Hematopoietic multipotent progenitor cell treated with erythropoietin and hydrocortisone succinate and interleukin-3 and kit ligand, for 17 days (in vitro differentiated cells): ENCODE measurements around the gene RIOX2.

ENCODE experiments used
- DNase-seq: peaks from one replicate; pipeline ENCODE4 v3.0.0-alpha.2; 2015; ENCODE audit warnings: low spot score

The RIOX2 gene

DNA sequence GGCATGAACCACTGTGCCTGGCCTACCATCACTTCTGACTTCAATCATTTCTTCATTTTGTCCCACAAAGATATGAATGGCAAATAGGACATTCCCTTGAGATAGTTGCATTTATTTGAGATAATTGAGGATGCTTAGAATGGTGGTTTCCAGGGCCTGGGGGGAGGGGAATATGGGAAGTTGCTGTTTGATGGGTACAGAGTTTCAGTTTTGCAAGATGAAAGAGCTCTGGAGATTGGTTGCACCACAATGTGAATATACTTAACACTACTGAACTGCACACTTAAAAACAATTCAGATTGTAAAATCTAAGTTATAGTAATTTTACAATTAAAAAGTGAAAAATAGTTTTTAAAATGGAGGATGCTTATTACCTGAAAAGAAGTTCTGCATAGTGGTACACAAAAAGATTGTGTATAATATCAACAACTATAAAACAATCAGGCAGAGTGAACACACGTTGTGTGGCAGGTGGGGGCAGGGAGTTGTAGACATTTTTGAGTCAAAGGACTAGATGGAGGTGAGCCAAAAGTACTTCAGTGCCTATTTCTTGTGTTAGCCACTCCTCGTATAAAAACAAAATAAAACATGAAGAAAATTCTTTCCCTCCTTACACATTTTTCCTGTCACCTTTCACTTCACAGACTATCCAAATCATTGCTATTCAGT lies 18.5 kb upstream of the RIOX2 start:
- DNase-seq, result no peak

DNA sequence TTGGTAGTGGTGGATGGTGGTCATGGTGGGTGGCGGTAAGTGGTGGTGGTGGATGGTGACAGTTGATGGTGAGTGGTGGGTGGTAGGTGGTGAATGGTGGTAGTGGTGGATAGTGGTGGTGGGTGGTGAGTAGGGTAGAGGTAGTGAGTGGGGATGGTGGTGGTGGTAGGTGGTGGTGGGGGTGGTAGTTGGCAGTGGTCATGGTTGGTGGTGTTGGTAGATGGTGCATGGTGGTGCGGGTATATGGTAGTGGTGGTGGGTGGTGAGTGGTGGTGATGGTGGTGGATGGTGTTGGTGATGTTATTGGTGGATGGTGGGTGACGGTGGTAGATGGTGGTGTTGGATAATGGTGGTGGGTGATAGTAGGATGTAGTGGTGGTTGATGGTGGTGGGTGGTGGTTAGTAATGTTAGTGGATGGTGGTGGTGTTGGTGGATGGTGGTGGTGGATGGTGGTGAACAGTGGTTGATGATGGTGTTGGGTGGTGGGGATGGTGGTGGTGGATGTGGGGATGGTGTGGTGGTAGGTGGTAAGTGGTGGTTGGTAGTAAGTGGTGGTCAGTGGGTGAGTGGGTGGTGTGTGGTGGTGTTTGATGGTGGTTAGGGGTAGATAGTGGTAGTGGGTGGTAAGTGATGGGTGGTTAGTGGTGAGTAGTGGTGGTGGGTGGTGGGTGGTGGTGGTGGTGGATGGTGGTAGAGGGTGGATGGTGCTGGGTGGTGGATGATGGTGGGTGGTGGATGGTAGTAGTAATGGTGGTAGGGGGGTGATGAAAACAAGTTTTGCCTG lies 16.7 kb upstream of the RIOX2 start:
- no peak for DNase-seq

DNA sequence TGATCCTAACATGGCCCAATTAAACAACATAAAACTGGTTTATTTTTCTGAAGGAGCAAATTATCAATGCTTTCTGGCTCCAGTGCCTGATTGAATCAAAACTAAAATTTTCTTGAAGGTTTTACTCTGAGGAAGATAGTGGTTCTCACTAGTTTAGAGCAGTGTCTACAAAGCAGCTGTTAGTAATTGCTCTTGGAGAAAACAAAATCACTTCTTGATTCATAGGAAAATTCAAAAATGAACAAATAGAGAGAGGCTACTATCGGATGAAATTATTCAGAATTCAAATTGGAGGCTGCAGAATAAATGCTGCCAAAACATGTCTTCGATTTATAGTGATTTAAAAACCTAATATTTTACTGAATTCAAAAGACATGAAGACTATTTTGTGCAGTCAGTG lies 15.1 kb upstream of the RIOX2 start:
- DNase-seq, result no peak

DNA sequence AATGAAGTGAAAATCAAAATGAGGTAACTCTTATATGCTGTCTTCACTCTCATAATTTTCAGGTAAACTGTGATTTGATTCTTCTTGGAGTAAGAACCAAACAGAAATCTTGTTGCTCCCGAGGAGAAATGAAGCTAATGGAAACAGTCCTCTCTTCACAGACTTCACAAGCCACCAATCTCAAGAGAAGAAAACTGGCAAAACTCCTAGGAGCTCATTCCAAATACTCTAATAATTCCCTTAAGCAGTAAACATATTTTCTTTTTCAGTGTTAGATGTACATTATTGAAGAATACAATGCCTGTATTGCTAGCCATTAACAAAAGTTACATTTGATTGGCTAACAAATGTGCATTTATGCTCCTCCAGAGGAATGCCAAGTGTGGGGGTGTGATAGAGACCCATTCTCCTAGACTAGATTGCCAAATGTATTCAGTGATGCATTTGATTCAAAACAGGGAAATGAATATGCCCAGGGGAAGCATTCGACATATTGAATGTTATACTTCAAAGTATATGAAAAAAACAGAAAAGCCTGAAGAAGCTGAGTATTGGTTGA lies 11.8 kb upstream of the RIOX2 start:
- no peak for DNase-seq

DNA sequence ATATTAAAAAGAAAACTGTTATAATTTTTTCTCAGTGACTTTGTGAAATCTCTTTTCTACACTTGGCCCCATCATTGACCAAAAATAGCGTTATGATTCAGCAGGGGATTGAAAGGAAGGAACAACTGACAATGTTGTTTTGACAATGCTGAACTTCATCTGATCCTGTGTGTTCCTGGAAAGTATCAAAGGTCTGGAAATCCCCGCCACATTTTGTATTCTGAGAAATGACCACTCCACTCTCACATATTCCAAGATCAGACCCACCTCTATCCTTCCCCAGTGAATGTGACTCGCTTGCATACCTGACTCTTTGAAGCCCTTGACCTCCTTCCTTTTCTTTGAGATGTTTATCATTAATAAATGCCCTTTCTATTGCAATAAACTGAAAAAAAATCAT lies 9.7 kb upstream of the RIOX2 start:
- DNase-seq, result no peak

DNA sequence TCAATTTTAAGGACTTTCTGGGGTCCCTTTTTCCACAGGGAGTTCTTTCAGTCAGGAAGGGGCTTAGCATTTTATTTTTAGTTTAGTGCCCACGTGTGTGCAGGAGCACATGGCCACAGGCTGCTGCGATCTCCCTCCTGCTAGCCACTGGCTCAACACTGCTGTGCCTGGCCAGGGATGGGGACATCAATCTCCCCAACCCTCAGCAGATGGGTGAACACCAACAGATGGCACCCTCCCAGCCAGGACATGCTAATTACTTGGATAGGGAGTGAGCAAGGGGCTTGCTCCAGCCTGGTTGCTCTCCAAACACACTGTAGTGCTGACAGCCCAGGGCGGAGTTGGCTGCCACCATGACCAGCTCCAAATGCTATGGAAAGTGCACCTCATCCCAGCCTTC lies 7.4 kb upstream of the RIOX2 start:
- no peak for DNase-seq

DNA sequence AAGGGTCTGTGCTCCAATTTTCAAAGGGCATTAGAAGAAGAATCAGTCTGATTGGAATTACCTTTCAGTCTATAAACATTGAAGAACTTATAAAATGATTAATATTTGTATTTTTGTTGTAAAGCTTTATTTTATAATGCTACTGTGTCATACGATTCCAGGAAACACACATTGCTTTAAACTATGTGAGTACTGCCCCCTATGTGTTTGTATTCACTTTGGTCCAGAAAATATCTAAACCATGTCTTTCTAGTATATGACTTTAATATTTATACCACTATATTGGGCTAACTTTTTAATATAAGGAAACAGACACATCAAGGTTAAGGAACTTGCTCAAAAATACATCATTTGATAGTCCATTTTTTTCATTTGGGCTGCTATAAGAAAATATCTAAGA lies 3.2 kb upstream of the RIOX2 start:
- DNase-seq, result no peak

DNA sequence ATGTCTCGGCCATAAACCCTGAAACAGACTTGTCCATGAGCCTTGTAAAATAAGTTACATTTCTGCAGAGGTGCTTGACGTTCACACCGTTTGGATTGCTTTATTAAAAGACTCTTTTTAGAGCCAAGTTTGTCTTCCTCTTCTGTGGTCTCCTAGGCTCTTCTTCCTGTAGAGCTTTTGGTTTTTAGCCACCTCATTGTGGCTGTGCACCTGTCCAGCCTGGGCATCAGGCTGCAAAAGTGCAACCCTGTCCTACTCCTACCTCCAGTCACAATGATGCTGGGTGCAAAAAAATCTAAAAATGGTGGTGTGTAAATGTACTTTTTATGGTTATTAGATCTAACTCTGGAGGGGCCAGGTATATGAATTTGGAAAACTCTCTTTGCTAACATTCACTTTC lies 2.8 kb upstream of the RIOX2 start:
- no peak for DNase-seq

DNA sequence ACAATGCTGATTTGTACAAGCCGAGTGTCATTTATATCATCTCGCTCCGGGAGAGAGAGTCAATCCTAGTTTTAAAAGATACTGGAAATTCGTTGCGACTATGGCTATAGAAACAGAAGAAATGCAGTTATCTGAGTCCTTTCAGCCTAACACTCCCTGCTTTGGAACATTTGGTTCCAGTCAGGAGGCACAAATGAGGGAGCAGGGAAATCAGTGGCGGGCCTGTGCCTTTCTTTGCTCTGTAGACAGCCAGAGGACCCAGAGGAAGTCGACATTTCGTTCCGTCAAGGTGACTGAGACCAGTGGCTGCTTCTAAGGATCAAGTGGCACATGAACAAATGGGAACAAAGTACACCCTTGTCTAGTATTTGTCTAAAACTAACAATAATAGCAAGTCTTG lies 745 bp upstream of the RIOX2 start:
- DNase-seq, result no peak

DNA sequence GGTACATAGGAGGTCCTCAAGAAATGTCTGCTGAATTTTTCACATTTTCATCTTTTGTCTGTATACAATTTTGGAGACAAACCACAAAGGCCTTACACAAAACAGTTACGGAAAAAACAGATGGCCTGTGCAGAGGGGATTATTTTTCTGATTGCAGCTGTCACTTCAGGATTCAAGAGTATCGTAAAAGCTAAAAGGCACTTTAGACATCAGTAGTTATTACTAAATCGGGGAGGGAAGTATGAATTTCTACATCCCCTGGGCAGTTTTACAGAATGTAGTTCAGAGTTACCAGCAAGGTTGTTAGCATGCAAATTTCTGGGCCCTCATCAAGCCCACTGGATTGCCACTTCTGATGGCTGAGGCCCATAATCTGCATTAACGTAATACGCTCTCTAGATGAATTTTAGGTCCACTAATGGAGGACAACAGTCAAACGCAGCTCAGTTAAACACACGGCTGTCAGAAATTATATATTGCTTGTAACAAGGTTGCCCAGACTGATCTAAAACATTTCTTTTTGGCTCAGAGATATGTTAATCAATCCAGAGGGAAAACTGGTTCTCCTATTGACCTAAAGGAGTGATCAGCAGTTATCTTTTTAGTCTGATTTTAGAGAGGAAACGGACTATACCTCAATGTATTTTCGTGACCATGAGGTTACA lies 1.1 kb downstream of the RIOX2 start:
- DNase-seq, result no peak

DNA sequence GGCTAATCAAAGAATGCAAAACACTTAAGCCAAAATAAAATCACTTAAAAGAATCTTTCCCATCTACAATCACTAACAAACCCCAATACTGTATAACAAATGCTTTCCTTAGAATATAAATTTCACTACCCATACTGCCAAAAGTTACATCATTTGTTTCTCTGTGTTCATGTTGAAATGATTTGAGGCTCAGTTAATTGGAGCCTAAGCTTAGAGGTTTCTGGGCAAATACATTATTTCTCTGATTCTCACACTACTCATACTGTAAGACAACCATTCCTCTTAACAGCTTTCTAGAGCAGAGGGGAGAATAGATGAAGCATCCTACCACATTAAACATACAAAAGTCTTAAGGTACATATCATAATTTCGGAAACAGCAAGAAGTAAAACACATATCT lies 2.1 kb downstream of the RIOX2 start:
- no peak for DNase-seq

DNA sequence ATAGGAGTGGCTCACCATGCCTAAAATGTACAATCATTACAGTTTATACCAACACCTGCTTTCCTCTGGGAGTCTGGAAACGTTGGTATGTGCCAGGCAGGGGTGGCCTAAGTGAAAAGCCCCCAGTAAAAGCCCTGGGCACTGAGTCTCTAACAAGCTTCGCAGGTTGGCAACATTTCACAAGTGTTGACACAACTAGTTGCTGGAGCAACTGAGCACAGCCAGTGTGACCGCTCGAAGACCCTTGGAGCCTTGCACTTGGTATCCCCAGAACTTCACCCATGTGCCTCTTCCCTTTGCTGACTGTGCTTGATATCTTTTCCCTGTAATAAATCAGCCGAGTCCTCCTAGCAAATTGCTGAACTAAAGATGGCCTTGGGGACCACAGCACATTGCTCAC lies 2.7 kb downstream of the RIOX2 start:
- DNase-seq, result no peak

DNA sequence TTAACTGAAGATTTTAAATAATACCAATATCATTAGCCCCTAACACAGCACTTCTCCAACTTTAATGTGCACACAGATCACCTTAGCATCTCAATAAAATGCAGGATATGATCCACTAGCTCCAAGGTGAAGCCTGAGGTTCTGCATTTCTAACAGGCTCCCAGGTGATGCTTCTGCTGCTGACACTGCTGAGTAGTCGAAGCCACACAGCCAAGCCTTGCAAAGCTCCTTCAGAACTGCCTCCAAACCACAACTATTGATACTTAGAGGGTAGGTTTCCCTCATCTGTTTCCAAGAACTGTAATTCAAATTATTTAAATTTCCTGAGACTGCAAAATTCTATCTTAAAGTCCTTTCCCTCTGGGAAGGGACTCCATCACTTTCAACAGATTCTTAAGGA lies 3.9 kb downstream of the RIOX2 start:
- no peak for DNase-seq

DNA sequence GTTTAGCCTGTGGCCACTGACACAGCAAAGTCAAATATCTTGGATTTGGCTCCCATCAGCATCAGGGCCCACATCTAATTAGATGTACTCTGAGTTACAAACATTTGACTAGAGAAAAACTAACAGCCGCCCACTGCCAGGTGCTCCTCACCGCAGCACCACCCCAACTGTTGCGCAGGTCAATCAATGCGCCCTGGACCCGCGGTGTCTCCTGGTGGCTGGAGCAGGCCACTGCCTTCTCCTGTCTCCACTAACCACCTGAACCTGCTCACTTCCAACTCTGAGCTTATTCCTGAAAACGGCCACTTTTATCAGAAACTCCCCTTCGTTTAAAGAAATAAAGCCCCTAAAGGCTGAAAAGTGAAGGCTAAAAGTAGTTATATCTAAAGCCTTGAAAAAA lies 4.3 kb downstream of the RIOX2 start:
- DNase-seq, result no peak

DNA sequence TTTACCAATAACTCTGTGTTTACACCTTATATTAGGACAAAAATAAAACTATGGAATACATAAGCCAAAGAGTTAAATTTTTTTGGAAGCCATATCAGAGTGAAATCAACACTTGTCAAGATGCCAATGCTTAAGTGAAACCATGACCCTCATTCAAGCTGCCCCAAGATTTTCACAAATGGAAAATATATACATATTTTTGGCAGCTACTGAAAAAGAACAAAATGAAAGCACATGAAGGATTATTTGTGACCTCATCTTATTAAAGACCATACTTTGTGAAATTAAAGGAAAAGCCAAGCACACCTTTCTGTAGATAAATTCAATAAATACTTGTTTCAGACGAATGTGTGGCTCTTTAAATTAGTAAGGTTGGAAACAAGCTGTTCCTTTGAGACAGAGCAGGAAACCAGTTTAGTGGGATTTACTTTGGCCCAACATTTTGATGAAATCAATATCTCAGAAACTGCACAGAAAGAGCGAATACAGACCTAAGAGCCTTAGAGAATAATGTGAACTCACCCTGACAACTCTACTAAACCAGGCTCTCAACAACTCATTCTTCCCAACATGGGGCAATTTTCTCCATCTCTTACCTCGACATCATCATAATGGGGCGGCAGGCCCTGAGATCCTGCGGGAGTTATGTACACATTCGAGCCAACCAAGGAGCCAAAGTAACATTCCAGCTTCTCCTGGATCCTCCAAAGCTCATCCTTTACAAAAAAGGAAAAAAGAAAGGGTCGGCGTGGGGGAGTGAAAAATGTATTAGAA lies 11.1 kb downstream of the RIOX2 start:
- DNase-seq, result no peak

DNA sequence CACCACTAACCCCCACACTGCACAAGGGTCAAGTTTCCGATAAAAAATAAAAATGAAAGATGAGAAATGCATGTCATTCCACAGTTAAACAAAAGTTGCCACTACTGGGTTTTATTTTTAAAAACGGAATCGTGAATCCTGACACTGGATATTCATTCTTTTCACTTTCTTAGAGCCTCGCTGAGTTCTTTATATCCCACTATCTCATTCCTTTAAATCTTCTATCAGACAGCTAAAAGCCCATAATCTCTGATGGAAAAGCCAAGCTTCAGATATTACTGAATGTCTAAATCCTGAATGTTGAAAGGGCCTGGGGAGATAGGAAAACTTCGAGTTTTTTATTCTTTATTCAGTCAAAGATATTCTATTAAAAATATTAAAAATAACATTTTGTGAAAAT lies 11.7 kb downstream of the RIOX2 start:
- no peak for DNase-seq

DNA sequence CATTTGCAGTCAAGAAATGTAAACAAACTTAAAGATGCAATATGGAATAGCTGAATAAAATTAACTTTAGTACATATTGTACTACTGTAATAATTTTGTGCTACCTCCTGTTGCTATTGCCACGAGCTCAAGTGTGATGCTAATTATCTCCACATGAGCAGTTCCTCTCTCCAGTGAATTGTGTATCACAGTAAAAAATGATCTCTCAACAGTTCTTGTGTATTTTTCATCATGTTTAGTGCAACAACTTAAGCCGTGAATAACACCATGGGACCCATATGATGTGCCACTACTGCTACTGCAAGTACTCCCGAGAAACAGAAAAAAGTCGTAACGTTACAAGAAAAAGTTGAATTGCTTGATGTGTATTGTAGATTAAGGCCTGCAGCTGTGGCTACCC lies 12.4 kb downstream of the RIOX2 start:
- no peak for DNase-seq

DNA sequence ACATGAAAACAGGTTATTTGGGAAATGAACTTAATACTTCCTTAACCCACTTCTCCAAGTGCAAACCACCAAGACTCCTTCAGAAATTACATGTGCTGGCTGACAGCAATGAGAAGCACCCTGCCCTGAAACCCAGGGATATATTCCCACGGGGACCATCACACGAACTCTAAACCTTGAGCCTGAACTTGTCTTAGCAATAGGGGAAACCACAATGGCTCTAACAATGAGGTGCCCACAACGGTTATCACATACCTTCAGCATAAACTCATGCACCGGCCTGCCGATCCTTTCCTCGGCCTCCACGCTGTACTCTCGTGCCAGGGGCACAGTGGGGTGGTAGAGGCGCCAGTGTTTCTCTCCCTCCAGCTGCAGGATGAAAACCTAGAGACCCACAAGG lies 13.4 kb downstream of the RIOX2 start:
- DNase-seq, result no peak

DNA sequence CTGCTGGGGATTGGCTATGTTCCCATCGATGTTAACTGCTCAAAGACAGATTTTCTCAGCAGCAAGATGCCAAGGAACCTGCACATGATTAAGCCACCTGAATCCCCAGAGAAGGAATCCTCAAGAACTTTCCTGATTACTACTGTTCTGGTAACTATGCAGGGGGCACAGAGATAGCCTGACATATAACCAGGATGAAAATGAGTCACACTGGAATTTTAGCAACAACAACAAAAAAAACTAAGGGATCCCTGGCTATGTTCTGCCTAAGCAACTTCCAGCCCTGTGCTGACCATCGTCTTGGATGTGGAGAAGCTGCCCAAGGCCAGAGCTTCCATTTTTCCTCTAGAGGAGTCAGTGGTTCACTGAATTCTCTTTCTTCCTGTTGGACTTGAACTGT lies 13.8 kb downstream of the RIOX2 start:
- DNase-seq, result no peak

DNA sequence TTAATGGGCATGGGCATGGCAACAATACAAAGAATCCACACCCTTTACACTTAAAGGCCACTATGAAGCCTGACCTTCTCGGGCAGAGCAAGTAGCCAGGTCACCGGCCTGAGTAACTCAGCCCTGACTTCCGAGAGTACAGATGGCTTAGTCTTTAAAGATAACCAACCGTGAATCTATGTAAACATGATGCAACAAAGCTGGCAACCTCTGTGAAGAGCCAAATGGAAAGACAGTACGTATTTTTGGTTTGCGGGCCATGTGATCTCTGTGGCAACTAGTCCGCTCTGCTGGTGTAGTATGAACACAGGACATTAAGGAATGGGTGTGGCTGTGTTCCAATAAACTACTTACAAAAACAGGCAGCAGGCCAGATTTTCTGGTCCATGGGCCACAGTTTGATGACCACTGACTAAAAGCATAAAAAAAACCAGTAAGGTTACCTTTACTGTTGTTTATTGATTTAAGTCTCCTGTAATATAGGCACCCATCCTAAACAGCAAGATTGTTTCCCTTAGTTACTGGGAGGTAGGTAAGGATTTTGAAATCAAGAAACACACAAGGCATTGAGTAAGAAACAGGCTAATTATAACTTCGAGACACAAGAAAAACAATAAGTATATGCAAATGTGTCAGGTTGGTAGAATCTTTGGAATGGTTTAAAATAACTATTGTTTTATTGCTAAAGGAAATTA lies 14.5 kb downstream of the RIOX2 start:
- no peak for DNase-seq

DNA sequence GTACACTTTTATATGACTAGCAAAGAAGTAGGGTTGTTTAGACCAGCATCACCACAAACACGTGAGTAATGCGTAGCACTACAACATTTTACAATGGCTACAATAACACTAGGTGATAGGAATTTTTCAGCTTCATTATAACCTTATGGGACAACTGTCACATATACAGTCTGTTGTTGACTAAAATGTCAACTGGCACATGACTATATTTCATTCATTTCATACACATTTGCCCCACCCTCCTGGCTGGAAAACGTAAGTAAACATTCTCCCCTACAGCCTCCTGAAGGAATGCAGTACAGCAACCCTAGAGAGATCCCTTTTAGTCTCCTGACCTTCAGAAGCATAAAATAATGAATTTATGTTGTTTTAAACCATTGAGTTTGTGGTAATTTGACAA lies 16.2 kb downstream of the RIOX2 start:
- no peak for DNase-seq
